HUES6 (cell line): ENCODE data around the gene MGAT3.
"Not testable (repeated sequence)": the region's sequence is repeated elsewhere in the genome, so short reads cannot be mapped to it uniquely, and the experiment has no call there.

Experiments used
- H3K27ac ChIP-seq: 2 replicates; pipeline ENCODE4 v1.7.0; 2013; ENCODE audit warnings: low read depth, mild to moderate bottlenecking, low read length, inconsistent platforms
- H3K27me3 ChIP-seq: 2 replicates; pipeline ENCODE4 v1.6.1; 2013; ENCODE audit warnings: low read length; ENCODE audit not compliant: control insufficient read depth, insufficient read depth
- H3K36me3 ChIP-seq: 2 replicates; pipeline ENCODE4 v1.6.1; 2013; ENCODE audit warnings: low read length; ENCODE audit not compliant: control insufficient read depth, insufficient read depth
- H3K4me1 ChIP-seq: 2 replicates; pipeline ENCODE4 v1.6.1; 2013; ENCODE audit warnings: low read length; ENCODE audit not compliant: control insufficient read depth, insufficient read depth
- H3K4me3 ChIP-seq: 2 replicates; pipeline ENCODE4 v1.5.1; 2013; ENCODE audit warnings: low read depth, low read length
- H3K9ac ChIP-seq: one replicate; pipeline ENCODE4 v1.6.1; 2013; ENCODE audit warnings: mild to moderate bottlenecking, low read length
- H3K9me3 ChIP-seq: 2 replicates; pipeline ENCODE4 v1.6.1; 2013; ENCODE audit warnings: low read depth, low read length; ENCODE audit not compliant: control insufficient read depth, insufficient read depth

Gene MGAT3

GRCh38 chr22:39518996-39519680 lies 62.3 kb downstream of the MGAT3 start:
- peaks cover 58% of the 10 kb centered on the region for H3K36me3 ChIP-seq
- H3K4me1 ChIP-seq, result peaks cover 11% of the 10 kb centered on the region
- peak overlapping the region; percentile 98 for H3K27ac ChIP-seq
- H3K27me3 ChIP-seq, result peaks cover 5% of the 10 kb centered on the region; the same call in 1 of the 2 replicates
- H3K9ac ChIP-seq, result peak overlapping the region; percentile 98
- H3K9me3 ChIP-seq, result no peaks in the 10 kb centered on the region
- H3K4me3 ChIP-seq, result peak overlapping the region; percentile 80

GRCh38 chr22:39519681-39520225 lies 62.9 kb downstream of the MGAT3 start:
- peak overlapping the region; percentile 98 for H3K27ac ChIP-seq
- peaks cover 11% of the 10 kb centered on the region for H3K4me1 ChIP-seq
- H3K9ac ChIP-seq, result peak overlapping the region; percentile 98
- peaks cover 59% of the 10 kb centered on the region for H3K36me3 ChIP-seq
- H3K9me3 ChIP-seq, result no peaks in the 10 kb centered on the region
- peak overlapping the region; percentile 80 for H3K4me3 ChIP-seq
- peaks cover 2% of the 10 kb centered on the region; the same call in 1 of the 2 replicates for H3K27me3 ChIP-seq

- H3K9me3 ChIP-seq, result no peaks in the 10 kb centered on the region
- peaks cover 11% of the 10 kb centered on the region for H3K4me1 ChIP-seq
- peak within 1 kb of the TSS; percentile 98 for H3K27ac ChIP-seq
- H3K36me3 ChIP-seq, result peaks cover 58% of the 10 kb centered on the region
- peak within 1 kb of the TSS; percentile 98 for H3K9ac ChIP-seq
- H3K4me3 ChIP-seq, result peak within 1 kb of the TSS; percentile 80
- peaks cover 2% of the 10 kb centered on the region; the same call in 1 of the 2 replicates for H3K27me3 ChIP-seq
Observed at GRCh38 chr22:39520226-39521105, 63.7 kb downstream of the MGAT3 start, which contains the start of gene ATF4. Gene ATF4 (plus strand): TSS chr22:39520562. CDS start chr22:39521446, 884 bp downstream.

GRCh38 chr22:39521106-39521885 lies 64.5 kb downstream of the MGAT3 start:
- peaks cover 52% of the 10 kb centered on the region for H3K36me3 ChIP-seq
- H3K9ac ChIP-seq, result peak overlapping the region; percentile 98
- peak overlapping the region; percentile 80 for H3K4me3 ChIP-seq
- peak overlapping the region; percentile 98 for H3K27ac ChIP-seq
- peaks cover 11% of the 10 kb centered on the region for H3K4me1 ChIP-seq
- not testable (repeated sequence) for H3K9me3 ChIP-seq, H3K27me3 ChIP-seq

- H3K36me3 ChIP-seq, result peaks cover 48% of the 10 kb centered on the region
- H3K9ac ChIP-seq, result peak overlapping the region; percentile 98
- not testable (repeated sequence) for H3K27me3 ChIP-seq, H3K27ac ChIP-seq, H3K9me3 ChIP-seq
- H3K4me3 ChIP-seq, result peak overlapping the region; percentile 80
- H3K4me1 ChIP-seq, result peaks cover 11% of the 10 kb centered on the region
Observed at GRCh38 chr22:39522091-39522490, 65.3 kb downstream of the MGAT3 start.

GRCh38 chr22:39522567-39523300 lies 65.9 kb downstream of the MGAT3 start:
- Histone ChIP-seq H3K9ac (peak overlapping the region; percentile 41), H3K27ac (no peak overlapping the region), H3K36me3 (peaks cover 47% of the 10 kb centered on the region), H3K27me3 (peaks cover 2% of the 10 kb centered on the region; the same call in 1 of the 2 replicates), H3K4me3 (peak overlapping the region; percentile 80), H3K9me3 (no peaks in the 10 kb centered on the region), H3K4me1 (peaks cover 15% of the 10 kb centered on the region)

GRCh38 chr22:39524089-39524752 lies 67.4 kb downstream of the MGAT3 start:
- Histone ChIP-seq H3K9ac (no peak overlapping the region), H3K27ac (no peak overlapping the region)

GRCh38 chr22:39524753-39525657 lies 68.2 kb downstream of the MGAT3 start:
- peaks cover 63% of the 10 kb centered on the region for H3K36me3 ChIP-seq
- no peak overlapping the region for H3K4me3 ChIP-seq
- no peaks in the 10 kb centered on the region for H3K27me3 ChIP-seq
- peaks cover 26% of the 10 kb centered on the region; the same call in 1 of the 2 replicates for H3K4me1 ChIP-seq
- H3K9me3 ChIP-seq, result no peaks in the 10 kb centered on the region
- H3K27ac ChIP-seq, result no peak overlapping the region
- H3K9ac ChIP-seq, result no peak overlapping the region

More at GRCh38 chr22:39524089-39524752, 67.4 kb downstream of the MGAT3 start:
- Histone ChIP-seq H3K9me3 (no peaks in the 10 kb centered on the region), H3K4me3 (no peak overlapping the region), H3K27me3 (no peaks in the 10 kb centered on the region), H3K36me3 (peaks cover 56% of the 10 kb centered on the region), H3K4me1 (peaks cover 20% of the 10 kb centered on the region; the same call in 1 of the 2 replicates)

- peaks cover 66% of the 10 kb centered on the region for H3K36me3 ChIP-seq
Observed at GRCh38 chr22:39525658-39525975, 68.8 kb downstream of the MGAT3 start.

More at GRCh38 chr22:39525658-39525975, 68.8 kb downstream of the MGAT3 start:
- Histone ChIP-seq H3K4me1 (peaks cover 26% of the 10 kb centered on the region; the same call in 1 of the 2 replicates), H3K27ac (no peak overlapping the region), H3K9ac (no peak overlapping the region), H3K4me3 (no peak overlapping the region), H3K27me3 (no peaks in the 10 kb centered on the region), H3K9me3 (no peaks in the 10 kb centered on the region)
